ENCODE data around the gene PKD2L2.
A peak's percentile ranks its signal among the peaks of the same experiment; 100 is the strongest.
"Not testable (repeated sequence)": the region's sequence is repeated elsewhere in the genome, so short reads cannot be mapped to it uniquely, and the experiment has no call there.

The PKD2L2 gene

GRCh38 chr5:137888863-137889759 lies at the start of gene PKD2L2:
PKD2L2 (plus strand) TSS chr5:137889457; CDS start chr5:137889492, 35 bp downstream.
- DNase-seq (ENCODE audit: low spot score): peak; percentile 88

- DNase-seq (ENCODE audit: low spot score): no peak
These were observed 47.0 kb upstream of the PKD2L2 start for GRCh38 chr5:137842296-137842695.

- DNase-seq (ENCODE audit: low spot score): no peak
These were observed 45.5 kb upstream of the PKD2L2 start for GRCh38 chr5:137843676-137844299.

- no peak for DNase-seq (ENCODE audit: low spot score)
These were observed 43.8 kb upstream of the PKD2L2 start for GRCh38 chr5:137845472-137845871.

- no peak for DNase-seq (ENCODE audit: low spot score)
These were observed 41.6 kb upstream of the PKD2L2 start for GRCh38 chr5:137847687-137848086.

GRCh38 chr5:137853165-137853564 lies 36.1 kb upstream of the PKD2L2 start:
- not testable (repeated sequence) for DNase-seq (ENCODE audit: low spot score)

- DNase-seq (ENCODE audit: low spot score): no peak
These were observed 33.1 kb upstream of the PKD2L2 start for GRCh38 chr5:137856201-137856600.

- DNase-seq (ENCODE audit: low spot score): no peak
These were observed 32.1 kb upstream of the PKD2L2 start for GRCh38 chr5:137856916-137857862.

- DNase-seq (ENCODE audit: low spot score): peak; percentile 5
These were observed 30.9 kb upstream of the PKD2L2 start for GRCh38 chr5:137858223-137858916.

- no peak for DNase-seq (ENCODE audit: low spot score)
These were observed 30.3 kb upstream of the PKD2L2 start for GRCh38 chr5:137858954-137859353.

- no peak for DNase-seq (ENCODE audit: low spot score)
These were observed 27.0 kb upstream of the PKD2L2 start for GRCh38 chr5:137862251-137862650.

- not testable (repeated sequence) for DNase-seq (ENCODE audit: low spot score)
These were observed 25.6 kb upstream of the PKD2L2 start for GRCh38 chr5:137863653-137864052.

GRCh38 chr5:137866541-137867388 lies 22.5 kb upstream of the PKD2L2 start:
- DNase-seq (ENCODE audit: low spot score): no peak

GRCh38 chr5:137867664-137868063 lies 21.6 kb upstream of the PKD2L2 start, which contains the start of gene MYOT:
MYOT (plus strand) TSS chr5:137867860; CDS start chr5:137870652, 2,792 bp downstream.
- DNase-seq (ENCODE audit: low spot score): no peak

- no peak for DNase-seq (ENCODE audit: low spot score)
These were observed 18.5 kb upstream of the PKD2L2 start for GRCh38 chr5:137870647-137871339.

GRCh38 chr5:137871571-137871970 lies 17.7 kb upstream of the PKD2L2 start:
- DNase-seq (ENCODE audit: low spot score): no peak

- no peak for DNase-seq (ENCODE audit: low spot score)
These were observed 16.8 kb upstream of the PKD2L2 start for GRCh38 chr5:137872466-137872865.

- DNase-seq (ENCODE audit: low spot score): no peak
These were observed 13.2 kb upstream of the PKD2L2 start for GRCh38 chr5:137876101-137876500.

GRCh38 chr5:137880313-137880712 lies 8.9 kb upstream of the PKD2L2 start:
- no peak for DNase-seq (ENCODE audit: low spot score)

- no peak for DNase-seq (ENCODE audit: low spot score)
These were observed 1.4 kb upstream of the PKD2L2 start for GRCh38 chr5:137887831-137888230.
